Mammary epithelial cell (primary cell): ENCODE results near the gene SIX2.

Experiments
- EZH2 ChIP-seq: IDR thresholded peaks from 2 replicates; pipeline ENCODE4 v1.6.1; 2012; ENCODE audit warnings: low read length, inconsistent platforms, borderline replicate concordance
- TF ChIP-seq, protein P1 (sequence below), 2 donors: IDR thresholded peaks in 1 of 2; conservative IDR thresholded peaks in 1 of 2; 2 replicates each; pipeline ENCODE4 v1.5.1; 2011 to 2012; ENCODE audit warnings: inconsistent platforms in 2 of 2, low read length in 2 of 2, mild to moderate bottlenecking in 2 of 2, control low read depth in 1 of 2, low read depth in 1 of 2; ENCODE audit not compliant: insufficient read depth in 1 of 2; ENCODE audit errors: extremely low read depth in 1 of 2

DNA sequence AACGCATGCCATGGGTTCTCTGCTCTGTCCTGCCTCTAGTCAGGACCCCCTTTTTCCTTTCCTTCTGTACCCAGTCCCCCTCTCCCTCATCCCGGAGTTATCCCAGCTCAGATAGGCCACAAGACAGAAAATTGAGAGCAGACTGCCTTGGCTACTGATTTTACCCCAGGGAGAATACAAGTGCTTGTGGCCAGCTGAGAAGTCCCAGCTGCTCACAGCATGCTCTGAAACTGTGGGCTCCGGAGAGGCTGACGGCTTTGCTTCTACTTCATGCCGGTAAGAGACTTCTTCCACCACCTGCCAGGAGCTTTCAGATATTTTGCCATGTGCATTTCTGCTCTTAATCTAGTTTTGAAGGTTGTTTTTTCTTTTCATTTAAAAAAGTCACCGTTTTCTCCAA is 20.0 kb upstream of the SIX2 start:
- TF ChIP-seq EZH2 = no peak
- TF ChIP-seq, protein P1, sequence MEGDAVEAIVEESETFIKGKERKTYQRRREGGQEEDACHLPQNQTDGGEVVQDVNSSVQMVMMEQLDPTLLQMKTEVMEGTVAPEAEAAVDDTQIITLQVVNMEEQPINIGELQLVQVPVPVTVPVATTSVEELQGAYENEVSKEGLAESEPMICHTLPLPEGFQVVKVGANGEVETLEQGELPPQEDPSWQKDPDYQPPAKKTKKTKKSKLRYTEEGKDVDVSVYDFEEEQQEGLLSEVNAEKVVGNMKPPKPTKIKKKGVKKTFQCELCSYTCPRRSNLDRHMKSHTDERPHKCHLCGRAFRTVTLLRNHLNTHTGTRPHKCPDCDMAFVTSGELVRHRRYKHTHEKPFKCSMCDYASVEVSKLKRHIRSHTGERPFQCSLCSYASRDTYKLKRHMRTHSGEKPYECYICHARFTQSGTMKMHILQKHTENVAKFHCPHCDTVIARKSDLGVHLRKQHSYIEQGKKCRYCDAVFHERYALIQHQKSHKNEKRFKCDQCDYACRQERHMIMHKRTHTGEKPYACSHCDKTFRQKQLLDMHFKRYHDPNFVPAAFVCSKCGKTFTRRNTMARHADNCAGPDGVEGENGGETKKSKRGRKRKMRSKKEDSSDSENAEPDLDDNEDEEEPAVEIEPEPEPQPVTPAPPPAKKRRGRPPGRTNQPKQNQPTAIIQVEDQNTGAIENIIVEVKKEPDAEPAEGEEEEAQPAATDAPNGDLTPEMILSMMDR (conservative IDR thresholded peaks at IDR 0.05 in 1 of 2, IDR thresholded peaks at IDR 0.05 in 1 of 2; ENCODE audit: extremely low read depth in 1 of 2, insufficient read depth in 1 of 2, low read depth in 1 of 2, low read length in 2 of 2) = no peak
